Stimulated activated CD8-positive, alpha-beta memory T cell treated with anti-CD3 and anti-CD28 coated beads, Interleukin-4, amount 100 ng/mL, for 48 hours (primary cell): ENCODE results near the gene MYL3.
A peak's percentile ranks its signal among the peaks of the same experiment; 100 is the strongest.
"Not testable (repeated sequence)": the region's sequence is repeated elsewhere in the genome, so short reads cannot be mapped to it uniquely, and the experiment has no call there.

Experiments used
- DNase-seq: peaks from one replicate; pipeline ENCODE4 v3.0.0-alpha.2; 2020

The MYL3 gene

GRCh38 chr3:46849045-46849631 lies 14.1 kb downstream of the MYL3 start:
- DNase-seq: peak; percentile 17

DNA sequence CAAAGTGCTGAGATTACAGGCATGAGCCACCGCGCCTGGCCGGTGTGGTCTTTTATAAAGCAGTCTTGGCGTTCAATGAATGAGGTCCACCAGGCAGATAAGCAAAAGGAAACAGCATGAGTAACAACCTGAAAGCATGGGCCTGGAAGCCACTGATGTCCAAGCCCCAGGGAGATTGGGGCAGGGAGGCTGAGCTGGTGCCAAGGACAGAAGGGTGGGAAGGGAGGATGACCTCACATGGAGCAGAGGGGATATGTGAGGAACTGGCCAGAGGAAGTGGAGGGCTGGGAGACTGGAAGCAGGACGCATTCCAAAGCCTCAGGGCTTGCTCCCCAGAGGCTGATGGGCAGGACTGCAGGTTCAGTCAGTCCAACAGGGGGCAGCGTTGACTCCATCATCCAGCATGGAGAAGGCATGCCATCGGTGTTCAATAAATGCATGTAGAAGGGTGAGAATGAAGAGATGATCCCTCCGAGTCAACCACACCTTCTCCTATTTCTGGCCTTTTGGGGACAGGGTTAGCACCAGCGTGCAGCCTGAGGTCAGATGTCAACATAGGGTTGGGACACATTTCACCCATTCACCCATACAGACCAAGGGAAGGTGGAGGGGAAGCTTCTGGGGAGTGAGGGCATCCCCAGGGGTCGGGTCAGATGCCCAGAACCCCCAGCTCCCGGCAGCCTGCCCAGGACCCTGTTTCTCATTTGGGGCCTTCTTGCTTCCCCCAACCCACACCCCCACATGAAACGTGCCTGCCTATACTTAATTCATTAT lies 14.8 kb downstream of the MYL3 start:
- DNase-seq: peak; percentile 69

- peak; percentile 17 for DNase-seq
Measured at GRCh38 chr3:46847744-46848143, 15.5 kb downstream of the MYL3 start.

DNA sequence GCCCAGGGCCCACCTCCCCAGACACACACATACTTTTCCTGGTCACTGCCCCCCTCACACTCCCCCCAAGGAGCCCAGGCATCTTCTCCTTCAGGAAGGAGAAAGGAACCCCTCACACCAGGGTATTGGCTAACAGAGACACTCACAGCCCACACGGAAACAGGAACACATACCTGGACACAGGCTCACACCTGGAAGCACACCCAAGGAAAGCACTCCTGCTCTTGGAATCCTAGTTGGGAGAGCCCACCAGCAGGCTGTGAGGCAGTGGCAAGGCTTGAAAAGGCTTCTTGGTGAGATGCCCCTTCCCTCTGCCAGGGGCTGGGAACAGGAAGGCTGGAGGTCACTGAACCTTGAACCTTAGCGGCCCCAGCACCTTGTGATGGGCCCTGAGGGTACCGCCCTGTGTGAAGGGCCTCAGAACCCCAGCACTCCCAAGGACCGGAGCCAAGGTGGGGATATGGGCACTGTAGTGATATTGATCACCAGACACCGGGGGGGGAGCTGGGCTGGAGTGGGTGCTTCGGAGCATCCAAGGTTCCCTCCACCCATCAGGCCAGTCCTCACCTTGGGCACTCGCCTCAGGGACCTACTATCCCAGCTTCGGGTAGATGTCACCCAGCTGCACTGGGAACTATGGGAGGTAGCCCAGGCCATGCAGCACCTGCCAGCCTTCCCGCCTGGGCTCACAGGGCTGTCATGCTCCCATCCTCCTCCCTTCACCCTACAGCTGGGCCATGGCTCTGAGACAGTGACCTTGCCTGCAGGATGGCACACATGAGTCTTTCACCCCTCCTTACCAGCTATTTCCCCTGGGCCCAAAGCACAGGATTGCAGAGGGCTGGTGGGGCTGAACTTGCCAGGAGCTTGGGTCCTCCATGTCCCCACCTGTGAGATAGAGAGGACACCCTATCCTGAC lies 16.4 kb downstream of the MYL3 start:
- peak; percentile 22 for DNase-seq

GRCh38 chr3:46845860-46846623 lies 17.2 kb downstream of the MYL3 start:
- DNase-seq: peak; percentile 78

GRCh38 chr3:46845397-46845859 lies 17.8 kb downstream of the MYL3 start:
- no peak for DNase-seq

GRCh38 chr3:46844881-46845312 lies 18.3 kb downstream of the MYL3 start:
- DNase-seq: peak; percentile 21

DNA sequence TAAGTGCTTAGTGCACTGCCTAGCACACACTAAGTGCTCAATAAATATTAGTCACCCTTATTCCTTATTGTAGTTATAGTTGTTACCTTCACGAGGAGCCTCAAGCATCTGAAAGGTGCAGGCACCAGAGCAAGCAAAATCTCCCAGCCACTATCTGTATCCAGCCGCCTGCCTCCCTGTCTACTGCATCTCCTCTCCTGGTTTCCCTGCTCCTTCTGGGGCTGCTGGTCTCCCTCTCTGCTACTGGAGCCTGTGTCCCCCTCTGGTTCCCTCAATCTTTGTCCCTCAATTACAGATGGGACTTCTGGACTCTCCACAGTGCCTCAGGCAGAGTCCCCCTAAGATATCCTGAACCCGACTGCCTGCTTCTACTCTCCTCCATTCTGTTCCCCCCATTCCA lies 18.8 kb downstream of the MYL3 start:
- no peak for DNase-seq

DNA sequence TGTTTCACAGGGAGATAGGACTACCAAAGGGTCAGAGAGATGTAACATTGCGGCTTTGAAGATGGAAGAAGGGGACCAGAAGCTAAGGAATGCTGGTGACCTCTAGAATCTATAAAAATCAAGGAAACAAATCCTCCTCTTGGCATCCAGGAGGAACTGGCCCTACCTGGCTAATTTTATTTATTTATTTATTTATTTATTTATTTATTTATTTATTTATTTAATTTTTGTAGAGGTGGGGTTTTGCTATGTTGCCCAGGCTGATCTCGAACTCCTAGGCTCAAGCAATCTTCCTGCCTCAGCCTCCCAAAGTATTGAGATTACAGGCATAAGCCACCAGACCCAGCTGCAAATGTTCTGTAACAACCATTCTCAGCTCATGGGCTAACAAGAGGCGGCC lies 19.7 kb downstream of the MYL3 start:
- DNase-seq: no peak

- no peak for DNase-seq
Measured at GRCh38 chr3:46840491-46840890, 22.8 kb downstream of the MYL3 start.

DNA sequence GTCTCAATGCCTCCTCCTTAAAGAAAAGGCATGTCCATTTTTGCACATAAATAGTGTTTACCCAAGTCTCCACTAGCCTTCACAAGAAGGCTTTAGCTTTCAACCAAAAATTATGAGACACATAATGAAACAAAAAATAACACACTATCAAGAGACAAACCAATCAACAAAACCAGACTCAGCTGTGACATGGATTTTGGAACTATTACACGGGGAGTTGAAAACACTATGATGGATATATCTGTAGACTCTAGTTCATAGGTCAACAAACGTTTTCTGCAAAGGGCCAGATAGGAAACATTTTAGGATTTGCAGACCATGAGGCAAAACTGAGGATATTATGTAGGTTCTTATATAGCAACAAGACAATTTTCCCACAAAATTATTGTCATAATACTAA lies 24.9 kb downstream of the MYL3 start:
- no peak for DNase-seq

DNA sequence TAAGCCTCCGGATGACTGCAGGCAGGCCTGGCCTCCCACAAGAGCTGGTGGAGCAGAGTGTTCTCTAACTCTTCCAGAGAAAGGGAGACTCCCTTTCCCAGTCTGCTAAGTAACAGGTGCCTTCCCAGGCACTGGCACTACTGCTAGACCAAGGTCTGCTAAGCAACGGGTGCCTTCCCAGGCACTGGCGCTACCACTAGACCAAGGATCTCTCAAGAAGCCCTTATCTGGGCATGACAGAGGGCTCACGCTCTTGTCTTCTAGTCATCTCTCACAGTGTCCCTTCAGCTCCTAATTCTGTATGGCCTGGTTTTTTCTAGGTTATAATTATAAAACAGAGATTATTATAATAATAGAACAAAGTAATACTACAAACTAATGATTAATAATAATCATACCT lies 27.8 kb downstream of the MYL3 start:
- no peak for DNase-seq

GRCh38 chr3:46835054-46835453 lies 28.2 kb downstream of the MYL3 start:
- no peak for DNase-seq

DNA sequence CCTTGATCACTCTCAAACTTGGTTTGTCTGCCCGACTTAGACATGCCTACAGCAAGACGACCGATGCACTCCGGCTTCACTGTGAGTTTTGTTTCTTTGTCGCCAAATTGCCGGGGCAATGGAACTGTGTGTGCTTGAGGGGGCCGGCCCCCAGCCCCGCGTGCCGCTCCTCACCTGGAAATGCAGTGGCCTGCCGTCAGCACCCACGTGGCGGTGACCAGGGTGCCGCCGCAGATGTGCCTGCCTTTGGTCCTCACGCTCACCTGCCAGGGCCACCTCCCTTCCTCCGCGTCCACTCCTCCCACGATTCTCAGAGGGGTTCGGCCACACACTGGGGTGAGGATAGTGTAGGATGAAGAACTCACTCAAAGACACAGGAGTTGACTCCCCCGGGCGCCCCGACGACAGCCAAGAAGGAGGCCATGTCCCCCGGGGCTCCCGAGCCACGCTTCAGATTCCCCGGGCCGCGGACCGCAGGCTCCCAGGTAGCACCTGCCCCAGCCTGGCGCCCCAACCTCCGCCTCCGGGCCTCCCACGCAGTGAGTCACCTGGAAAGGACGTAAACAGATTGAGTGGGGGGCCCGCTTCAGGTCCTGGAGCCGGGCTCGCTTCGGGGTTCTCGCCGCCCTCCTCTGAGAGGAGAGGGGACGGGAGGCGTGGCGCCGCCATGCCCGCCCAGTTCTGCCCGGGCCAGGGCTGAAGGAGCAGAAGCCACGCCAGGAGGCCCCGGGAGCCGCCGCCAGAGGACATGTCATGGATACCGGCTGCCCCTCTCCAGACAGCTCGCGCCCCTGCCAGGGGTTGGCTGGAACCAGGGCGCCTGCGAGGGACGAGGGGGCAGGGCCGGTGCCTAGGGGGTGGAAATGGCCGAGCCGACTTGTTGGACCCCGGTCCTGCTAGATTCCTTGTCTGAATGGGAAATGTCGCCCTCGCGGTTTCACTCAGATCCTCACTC lies 29.6 kb downstream of the MYL3 start:
- no peak for DNase-seq

DNA sequence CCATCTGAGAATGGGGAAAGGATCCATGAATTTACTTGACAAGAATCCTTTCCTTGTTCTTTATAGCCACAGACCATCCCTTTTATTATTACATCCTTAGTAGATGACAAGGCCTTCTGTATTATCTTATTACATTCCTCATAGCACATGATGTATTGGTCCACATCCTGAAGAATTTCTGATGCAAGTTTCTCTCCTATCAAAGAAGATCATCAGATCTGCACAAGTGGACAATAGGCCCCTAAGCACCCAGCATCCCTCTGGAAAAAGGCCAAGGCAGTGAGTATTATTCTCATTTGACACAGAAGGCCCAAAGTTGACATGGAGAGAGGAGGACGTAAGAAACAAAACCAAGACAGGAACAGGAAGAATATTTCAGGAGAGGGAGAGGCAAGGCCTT lies 31.4 kb downstream of the MYL3 start:
- DNase-seq: no peak

- no peak for DNase-seq
Measured at GRCh38 chr3:46831316-46831715, 31.9 kb downstream of the MYL3 start.

DNA sequence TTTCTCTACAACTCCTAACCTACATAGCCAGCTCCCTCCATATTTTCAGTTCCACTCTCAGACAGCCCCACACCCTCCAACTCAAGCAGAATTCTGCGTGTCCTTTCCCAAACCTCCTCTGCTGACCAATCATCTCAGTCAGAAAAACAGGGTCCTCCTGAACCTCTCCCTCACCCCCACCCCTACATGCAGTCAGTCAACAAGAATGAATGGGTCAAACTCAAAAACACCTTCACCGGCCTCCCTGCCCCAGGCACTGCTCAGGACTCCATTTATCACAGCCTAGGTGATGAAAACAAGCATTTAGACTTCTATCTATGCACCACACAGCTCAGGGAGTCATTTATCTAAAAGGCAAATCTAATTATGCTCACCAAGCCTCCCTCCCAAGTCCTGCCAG lies 32.4 kb downstream of the MYL3 start:
- no peak for DNase-seq

DNA sequence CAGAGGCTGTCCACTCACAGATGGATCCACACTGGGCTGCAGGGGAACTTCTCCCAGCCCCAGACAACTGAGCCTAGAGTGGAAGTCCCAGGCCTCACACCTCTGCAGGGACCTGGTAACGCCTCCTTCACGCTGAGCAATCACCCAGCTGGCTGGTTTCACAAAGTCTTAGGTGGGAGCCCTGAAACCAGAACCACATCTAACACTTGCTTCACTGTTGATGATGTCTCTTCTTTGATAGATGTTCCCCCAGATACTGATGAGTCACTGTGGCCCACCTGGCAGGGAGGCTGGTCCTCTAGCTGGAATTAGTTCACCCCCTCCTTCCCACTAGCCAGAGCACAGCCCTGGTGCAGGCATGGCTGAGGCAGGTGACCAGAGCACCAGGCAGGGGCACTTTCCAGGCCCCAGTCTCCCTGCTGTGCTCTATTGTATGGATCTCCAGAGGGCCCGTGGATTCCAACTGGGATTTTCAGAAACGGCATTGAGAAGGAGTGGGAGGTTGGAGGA lies 33.5 kb downstream of the MYL3 start:
- DNase-seq: peak; percentile 63

DNA sequence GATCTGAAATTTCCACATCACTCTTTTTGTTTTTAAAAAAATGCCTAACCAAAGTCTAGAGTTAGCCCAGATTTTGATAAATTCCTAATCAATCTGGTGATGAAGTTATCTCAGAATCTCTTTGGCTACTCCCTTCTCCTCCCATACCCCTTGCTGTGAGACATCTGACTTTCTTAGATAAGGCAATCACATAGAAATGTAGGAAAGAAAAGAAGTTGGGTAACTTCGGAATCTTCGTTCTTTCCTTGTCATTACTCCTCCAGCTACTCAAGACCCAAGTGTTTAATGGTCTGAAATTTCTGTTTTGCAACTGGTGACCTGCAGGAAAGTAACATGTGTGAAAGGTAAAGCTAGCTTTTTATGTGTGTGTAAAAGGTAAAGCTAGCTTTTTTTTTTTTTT lies 37.8 kb downstream of the MYL3 start:
- DNase-seq: no peak

- no peak for DNase-seq
Measured at GRCh38 chr3:46824211-46824970, 38.9 kb downstream of the MYL3 start.

DNA sequence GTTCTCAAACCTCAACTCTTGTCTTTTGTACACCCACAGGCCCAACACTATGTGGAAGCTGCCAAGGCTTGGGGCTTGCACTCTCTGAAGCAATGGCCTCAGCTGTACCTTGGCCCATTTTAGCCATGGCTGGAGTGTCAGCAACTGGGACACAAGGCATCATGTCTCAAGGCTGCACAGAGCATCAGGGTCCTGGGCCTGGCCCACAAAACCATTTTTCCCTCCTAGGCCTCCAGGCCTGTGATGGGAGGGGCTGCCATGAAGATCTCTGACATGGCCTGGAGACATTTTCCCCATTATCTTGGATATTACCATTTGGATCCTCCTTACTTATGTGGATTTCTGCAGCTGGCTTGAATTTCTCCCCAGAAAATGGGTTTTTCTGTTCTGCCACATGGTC lies 39.9 kb downstream of the MYL3 start:
- DNase-seq: not testable (repeated sequence)
